Measurements from ENCODE around the gene IL4R.

DNA sequence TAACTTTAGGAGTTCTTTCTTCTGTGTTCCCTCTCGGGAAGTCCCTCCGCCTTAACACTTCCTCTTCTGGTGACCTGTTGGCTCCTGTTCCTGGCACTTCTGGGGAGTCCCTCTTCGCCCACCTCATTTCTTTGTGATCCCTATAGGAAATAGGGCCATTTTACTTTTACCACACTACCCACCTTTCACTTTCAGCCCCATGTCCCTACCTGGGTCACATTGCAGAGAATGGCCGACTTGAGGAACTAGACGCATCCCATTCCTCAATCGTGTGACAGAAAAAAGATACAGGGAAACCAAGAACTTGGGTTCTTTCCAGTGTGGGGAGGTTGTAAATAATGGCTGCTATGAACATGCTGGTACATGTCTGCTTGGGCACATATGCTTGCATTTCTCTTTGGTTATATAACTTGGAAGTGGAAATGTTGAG is 94.8 kb downstream of the IL4R start:
- TF ChIP-seq CTCF (IDR thresholded peaks at IDR 0.05) = no peak
- no peak for TF ChIP-seq POLR2A (IDR thresholded peaks at IDR 0.05)

All from Peyer's patch (tissue), 4 donors.